ENCODE results near the gene VTI1A. TPM values are rescaled to one million over a fixed set of nuclear protein-coding genes. Genes with fewer than 3 reads are reported as not detected.

VTI1A gene
- total and polyA plus RNA-seq, 9 of the 15 experiments (the other 6 are each of a cell fraction or from before 2014, with no cell fraction given) = 9.3 to 21.4 (median 16.0) TPM

DNA sequence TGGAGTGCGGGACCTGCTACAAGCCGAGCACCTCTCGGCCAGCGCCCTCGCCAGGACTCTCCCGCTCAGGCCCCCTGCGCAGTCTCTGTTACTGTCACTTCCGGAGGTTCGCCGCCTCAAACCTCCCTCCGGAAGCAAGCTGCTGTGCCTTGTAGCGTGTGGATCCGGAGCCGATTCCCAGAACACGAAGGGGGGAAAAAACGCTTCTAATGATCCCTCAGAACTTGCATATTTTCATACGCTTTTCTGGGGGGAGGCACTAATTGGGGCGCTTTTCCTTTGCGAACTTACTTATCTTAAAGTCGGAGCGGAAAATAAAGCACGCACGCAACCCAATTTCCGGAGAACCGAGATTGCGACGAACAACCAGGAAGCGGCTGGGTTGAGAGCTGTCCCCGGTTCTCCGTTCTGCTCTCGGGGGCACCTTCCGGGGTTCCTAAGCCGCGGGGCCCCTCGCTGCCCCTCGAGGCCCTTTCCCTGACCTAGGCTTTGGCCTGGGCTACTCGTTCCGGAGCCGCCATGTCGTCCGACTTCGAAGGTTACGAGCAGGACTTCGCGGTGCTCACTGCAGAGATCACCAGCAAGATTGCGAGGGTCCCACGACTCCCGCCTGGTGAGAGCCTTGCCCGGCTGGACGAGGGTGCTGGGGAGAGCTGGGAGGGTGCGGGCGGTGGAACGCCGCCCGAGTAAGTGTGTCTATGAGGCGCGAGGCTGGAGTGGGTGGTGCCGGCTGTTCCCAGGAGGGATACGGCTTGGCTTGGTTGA lies at the start of gene VTI1A, which contains the start of gene ZDHHC6 (continued):
- TF ChIP-seq, protein P1, sequence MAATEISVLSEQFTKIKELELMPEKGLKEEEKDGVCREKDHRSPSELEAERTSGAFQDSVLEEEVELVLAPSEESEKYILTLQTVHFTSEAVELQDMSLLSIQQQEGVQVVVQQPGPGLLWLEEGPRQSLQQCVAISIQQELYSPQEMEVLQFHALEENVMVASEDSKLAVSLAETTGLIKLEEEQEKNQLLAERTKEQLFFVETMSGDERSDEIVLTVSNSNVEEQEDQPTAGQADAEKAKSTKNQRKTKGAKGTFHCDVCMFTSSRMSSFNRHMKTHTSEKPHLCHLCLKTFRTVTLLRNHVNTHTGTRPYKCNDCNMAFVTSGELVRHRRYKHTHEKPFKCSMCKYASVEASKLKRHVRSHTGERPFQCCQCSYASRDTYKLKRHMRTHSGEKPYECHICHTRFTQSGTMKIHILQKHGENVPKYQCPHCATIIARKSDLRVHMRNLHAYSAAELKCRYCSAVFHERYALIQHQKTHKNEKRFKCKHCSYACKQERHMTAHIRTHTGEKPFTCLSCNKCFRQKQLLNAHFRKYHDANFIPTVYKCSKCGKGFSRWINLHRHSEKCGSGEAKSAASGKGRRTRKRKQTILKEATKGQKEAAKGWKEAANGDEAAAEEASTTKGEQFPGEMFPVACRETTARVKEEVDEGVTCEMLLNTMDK (IDR thresholded peaks at IDR 0.05; ENCODE audit: borderline replicate concordance, insufficient read depth, low read depth, low read length, poor library complexity, severe bottlenecking) = no peak
- TF ChIP-seq ZNF174 (CRISPR knock-in tag; IDR thresholded peaks at IDR 0.05) (no peak), NKRF (IDR thresholded peaks at IDR 0.05; ENCODE audit: borderline replicate concordance) (peak; percentile 54; the same call in 1 of the 2 replicates), MEF2D (tag; conservative IDR thresholded peaks at IDR 0.05; ENCODE audit: low read depth) (no peak), E2F4 (CRISPR knock-in tag; IDR thresholded peaks at IDR 0.05; ENCODE audit: low read depth) (no peak), SNRNP70 (optimal IDR thresholded peaks at IDR 0.05; ENCODE audit: low read depth, low read length) (no peak), ZNF444 (CRISPR knock-in tag; IDR thresholded peaks at IDR 0.05) (no peak), FOXP4 (CRISPR knock-in tag; IDR thresholded peaks at IDR 0.05; ENCODE audit: borderline replicate concordance) (no peak), E2F1 (CRISPR knock-in tag; IDR thresholded peaks at IDR 0.05) (no peak), ZBTB33 (CRISPR knock-in tag; IDR thresholded peaks at IDR 0.05) (no peak)
- TF ChIP-seq, protein P2, sequence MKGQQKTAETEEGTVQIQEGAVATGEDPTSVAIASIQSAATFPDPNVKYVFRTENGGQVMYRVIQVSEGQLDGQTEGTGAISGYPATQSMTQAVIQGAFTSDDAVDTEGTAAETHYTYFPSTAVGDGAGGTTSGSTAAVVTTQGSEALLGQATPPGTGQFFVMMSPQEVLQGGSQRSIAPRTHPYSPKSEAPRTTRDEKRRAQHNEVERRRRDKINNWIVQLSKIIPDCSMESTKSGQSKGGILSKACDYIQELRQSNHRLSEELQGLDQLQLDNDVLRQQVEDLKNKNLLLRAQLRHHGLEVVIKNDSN (CRISPR knock-in tag; IDR thresholded peaks at IDR 0.05) = no peak
- TF ChIP-seq, protein P3, sequence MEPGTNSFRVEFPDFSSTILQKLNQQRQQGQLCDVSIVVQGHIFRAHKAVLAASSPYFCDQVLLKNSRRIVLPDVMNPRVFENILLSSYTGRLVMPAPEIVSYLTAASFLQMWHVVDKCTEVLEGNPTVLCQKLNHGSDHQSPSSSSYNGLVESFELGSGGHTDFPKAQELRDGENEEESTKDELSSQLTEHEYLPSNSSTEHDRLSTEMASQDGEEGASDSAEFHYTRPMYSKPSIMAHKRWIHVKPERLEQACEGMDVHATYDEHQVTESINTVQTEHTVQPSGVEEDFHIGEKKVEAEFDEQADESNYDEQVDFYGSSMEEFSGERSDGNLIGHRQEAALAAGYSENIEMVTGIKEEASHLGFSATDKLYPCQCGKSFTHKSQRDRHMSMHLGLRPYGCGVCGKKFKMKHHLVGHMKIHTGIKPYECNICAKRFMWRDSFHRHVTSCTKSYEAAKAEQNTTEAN (CRISPR knock-in tag; IDR thresholded peaks at IDR 0.05) = no peak

All from K562 (cell line).